T-helper 1 cell (primary cell): Measurements from ENCODE around the gene KCNIP2.

Experiments used
- DNase-seq, 5 donors: peaks; one replicate each; pipeline ENCODE4 v3.0.0-alpha.2; 2012 to 2020

Gene KCNIP2

DNA sequence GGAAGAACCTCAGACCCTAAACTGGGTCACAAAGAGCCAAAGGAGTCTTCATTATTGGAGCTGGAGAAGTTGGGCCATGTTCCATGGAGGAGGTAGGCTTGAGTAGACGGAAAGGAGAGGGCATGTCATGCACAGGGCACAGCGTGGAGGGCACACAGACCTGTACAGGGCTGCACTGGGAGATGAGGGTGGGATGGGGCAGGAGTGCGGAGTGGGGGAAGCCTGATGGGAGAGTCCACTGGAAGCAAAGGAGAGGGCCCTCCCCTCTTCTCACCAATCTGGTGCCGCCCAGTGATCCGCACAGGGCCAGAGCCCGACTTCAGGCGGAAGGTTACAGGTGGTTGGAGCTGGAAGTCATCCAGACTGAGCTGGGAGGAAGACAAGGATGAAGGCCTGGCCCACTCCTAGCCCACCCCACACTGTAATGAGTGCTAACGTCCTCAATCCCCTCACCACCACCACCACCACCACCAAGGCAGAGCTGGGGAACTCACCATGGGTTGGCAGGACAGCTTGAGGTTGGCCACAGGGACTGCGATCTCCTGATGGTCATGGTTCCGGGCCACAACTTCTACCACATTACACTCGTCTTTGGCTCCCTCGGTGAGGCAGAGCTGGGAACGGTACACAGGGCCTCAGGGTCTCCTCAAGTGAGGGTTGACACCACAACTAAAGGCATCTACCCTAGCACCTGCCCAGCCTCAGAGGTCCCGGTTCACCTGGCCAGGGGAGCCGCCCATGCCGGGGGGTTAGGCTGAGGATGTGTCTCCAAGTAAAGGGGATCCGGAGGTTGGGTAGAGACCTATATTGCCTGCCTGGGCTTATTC lies 61.4 kb downstream of the KCNIP2 start:
- no peak for DNase-seq

DNA sequence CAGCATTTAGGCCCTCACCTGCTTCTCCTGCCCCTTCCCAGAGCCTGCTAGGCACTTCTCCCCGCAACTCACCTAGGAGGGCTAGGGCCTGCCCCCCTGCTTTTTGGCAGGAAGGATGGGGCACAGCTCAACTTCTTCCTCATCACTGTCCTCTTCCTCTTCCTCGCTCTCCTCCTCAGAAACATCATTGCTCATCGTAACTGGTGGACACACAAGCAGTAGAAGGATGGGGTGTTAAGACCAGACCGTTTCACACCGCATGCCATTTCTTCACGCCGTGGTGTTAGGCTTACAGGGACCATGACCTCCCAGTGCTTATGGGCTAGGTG lies 62.0 kb downstream of the KCNIP2 start:
- DNase-seq, result no peak

DNA sequence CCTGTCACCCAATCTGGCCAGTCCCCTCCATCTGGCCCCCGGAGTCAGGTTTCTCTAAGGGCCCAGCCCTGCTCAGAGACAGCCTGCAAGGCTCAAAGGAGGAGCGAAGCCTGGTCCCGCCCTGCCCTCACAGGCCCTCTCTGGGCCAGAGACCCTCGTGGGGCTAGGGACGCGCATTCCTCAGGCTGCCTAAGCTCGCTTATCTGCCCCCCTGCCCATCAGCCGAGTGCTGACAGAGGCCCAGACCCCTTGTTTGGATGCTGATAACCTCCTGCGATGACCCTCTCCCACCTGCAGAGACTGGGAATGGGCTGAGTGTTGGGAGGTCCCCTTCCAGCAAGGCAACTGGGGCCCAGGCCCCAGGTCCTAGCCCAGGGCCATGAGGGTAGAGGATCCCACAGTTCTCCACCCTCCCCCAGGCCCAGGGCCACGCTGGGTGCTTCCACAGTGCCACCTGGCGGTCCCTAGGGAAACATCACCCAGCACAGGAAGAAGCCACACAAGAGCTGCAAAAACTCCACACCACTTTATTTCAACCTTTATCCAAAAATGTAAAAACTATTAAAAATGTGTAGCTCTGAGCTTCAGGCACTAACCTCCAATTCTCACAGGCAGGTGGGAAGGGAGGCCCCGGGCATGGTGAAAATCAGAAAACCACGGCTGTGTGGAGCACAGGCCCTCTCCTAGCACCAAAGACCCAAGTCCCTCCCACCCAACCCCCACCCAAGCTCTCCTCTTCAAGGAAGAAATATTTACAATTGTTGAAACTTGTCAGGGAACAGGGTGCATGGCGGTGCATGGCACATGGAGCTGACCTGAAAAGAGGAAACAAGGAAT lies 62.6 kb downstream of the KCNIP2 start:
- peak; percentile 41 to 66 (median 55) for DNase-seq

DNA sequence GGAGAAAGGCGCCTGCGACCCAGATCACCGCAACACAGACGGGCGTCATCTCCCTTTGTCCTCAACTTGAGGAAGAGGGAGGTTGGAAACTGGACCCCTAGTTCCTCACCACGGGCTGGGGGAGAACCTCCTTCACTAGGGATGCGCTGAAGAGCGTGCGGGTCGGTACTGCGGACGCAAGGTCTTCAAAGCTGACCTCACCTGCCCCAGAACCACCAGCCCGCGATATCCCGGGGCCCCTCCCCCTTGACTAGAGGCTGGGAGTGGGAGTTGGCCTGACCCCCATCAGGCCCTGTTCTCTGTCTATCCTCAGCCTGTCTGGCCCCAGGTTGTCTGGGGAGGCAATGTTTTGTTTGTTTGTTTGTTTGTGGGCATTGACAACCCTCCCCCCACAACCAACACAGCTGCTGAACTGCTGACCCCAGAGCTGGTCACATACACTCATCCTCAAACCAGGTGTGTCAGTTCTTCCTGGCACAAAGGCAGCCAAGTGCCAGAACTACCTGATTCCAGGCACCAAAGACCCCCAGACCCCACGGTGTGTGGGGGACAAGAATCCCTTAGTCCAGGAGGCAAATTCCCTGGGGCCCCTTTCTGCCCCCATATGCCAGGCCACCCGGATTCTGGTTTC lies 63.3 kb downstream of the KCNIP2 start:
- DNase-seq, result no peak

DNA sequence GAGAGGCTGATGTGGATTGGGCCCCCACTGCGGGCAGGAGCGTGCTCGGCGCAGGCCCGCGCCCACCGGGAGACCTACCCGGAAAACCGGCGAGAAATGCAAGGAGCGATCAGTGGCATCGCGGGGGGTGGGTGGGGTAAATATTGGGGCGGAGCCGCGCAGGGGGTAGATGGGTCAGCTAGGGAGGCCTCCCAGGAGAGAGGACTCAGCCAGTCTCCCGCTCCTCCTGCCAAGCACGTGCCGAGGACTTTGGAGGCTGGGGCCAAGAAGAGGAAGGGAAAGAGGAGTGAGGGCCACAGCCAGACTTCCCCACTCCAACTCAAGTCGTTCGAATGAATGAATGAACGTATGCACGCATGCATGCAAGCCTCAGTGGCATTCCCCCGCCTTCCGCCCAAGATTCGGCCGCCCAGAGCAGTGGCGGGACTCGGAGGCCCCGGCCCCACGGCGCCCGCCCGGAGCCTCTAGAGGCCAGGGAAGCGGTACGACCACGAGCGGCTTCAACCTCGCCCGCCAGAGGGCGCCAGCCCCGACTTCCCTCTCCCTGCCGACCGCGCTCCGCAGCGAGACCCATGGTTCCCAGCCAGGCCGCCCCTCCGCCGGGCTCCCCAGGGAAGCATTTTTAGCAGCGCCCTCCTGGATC lies 63.9 kb downstream of the KCNIP2 start:
- DNase-seq, result peak; percentile 60 to 78 (median 74)

DNA sequence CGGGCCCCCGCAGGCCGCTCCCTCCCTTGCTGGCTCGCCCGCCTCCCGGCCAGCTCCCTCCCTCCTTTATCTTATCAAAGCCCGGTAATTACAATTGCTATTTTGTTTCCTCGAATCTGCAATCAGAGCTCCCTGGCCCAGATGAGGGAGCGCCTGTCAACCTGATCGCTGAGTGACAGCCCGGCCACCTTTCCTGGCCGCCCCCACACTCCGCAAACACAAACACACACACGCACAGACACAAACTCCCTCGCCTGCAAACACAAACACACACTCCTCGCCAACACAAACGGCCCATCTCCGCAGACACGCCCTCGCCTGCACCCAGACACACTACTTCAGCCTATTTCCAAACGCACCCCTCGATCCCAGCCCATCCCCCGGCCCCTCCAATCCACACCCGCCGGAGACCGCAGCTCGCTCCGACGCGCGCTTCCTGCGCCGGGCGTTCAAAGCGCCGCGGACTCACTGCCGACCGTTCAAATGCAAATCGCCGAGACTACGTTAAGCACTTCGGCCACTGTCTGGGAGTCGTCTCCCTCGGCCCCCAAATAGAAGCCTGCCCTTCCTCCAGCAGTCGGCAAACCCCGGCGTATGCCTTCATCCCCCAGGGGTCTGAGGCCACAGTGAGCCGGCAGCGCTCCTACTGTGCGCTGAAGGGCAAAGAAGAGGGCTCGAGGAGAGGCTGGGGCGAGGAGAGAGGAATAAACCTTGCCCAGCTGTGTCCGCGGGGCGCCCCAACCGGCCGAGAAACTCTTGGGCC lies 64.6 kb downstream of the KCNIP2 start:
- peak in 1 of 5 donors; percentile 38 for DNase-seq

DNA sequence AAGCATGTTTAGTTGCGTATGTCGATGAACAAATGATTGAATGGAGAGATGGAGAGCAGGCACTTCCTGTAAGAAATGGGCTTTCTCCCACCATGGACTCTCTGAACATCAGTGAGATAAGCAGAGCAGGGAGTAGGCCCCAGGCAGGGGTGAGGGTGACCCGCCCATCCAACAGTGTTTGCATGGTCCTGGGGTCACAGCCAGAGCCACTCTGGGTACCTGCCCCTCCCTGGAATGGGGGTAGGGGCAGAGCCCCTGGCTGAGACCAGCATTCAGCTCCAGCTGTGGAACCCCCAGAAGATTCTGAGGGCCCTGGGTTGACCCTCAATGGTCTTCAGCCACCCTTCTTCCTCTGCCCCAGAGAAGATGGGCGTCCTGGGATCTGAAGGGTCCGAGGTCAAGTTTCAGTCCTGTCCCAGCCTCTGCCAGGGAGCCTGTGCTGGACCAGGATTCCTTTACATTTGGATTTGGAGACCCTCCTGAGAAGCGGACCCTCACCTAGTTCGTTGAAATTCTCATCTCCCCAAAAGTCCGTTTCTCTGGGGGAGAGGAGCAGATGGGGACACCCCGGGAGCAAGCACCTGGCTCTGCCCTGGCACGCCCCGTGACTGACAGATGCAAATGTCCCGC lies 65.3 kb downstream of the KCNIP2 start:
- no peak for DNase-seq

DNA sequence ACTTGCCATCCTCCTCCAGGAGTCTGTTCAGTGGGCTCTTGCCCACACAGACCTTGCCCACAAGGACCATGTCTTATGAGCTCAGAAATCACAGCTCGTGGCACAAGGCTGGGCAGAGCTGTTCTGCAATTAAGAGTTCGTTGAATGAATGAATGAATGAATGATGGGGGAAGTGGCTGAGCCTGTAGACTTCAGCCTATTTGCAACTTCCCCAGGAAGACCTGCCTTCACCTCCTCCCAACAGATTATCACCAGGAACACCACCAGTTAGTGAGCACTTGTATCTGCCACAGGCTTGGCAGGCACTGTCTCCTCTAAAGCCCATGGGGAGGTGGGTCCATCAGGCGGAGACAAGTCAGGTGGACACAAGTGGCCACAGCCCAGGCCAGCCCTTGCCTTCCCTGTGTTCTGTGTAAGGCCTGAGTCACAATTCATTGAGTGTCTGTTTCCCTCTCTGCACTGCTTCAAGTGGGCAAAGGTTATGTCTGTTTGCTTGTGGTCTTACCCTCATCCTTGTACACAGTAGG lies 65.9 kb downstream of the KCNIP2 start:
- no peak for DNase-seq

DNA sequence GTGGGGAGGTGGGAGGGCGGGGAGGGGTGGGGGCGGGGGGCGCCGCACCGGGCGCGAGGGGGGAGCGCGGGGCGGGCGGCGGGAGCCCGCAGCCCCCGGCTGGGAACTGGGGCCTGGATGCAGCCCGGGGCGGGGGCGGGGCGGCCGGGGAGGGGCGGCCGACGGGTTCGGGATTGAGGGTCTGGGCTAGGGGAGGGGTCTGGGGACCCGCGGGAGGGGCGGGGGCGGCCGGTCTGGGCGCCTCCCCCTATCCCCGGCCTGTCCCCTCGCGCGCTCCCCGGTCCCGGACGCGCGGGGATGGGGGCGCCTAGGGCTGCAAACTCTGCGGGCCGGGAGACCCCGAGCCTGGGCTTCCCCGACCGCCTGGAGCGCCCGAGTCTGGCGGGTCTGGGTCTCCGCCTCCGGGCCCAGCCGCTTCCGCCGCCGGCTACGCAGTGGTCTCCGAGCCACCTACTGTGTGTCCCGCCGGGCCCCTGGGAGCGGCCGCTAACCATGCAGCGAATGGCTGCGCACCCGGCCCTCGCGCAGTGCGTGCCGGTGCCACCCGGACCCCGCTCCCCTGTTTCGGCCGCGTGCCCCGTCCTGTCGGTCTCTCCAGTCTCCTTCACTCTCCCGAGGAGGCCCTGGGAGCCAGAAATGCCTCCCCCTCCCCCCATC lies 67.3 kb downstream of the KCNIP2 start:
- no peak for DNase-seq
